ENCODE results near the gene LPP.

DNA sequence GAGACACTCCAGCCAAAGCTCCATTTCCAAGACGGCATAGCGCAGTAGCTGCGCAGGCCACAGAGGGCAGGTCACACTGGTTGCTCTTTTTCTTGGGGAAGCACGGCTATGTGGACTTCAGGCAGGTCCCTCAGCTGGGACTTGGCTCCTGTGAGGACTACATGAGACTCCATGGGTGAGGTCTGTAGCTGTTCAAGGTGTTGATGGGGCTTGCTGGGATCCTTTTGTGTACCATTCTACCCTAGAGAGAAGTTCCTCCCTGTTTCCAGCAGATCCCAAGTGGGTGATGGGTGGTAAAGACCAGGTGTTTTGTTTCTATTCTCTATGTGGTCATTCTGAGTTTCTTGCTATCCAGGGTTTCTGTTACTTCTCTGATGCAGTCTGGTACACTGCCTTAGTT lies 183.3 kb downstream of the LPP start:
- TF ChIP-seq ETV6 (conservative IDR thresholded peaks at IDR 0.05 in 1 of 2, IDR thresholded peaks at IDR 0.05 in 1 of 2; ENCODE audit: borderline replicate concordance in 1 of 2, low read depth in 1 of 2) (no peak), MYC (IDR thresholded peaks at IDR 0.05; ENCODE audit: insufficient read depth, insufficient read length, insufficient replicate concordance, low read length, severe bottlenecking) (no peak), POLR2AphosphoS5 (IDR thresholded peaks at IDR 0.05; ENCODE audit: low read length) (no peak), CEBPB (IDR thresholded peaks at IDR 0.05; ENCODE audit: borderline replicate concordance in 1 of 2, low read depth in 2 of 2, low read length in 2 of 2) (no peak), GABPA (IDR thresholded peaks at IDR 0.05; ENCODE audit: low read depth) (no peak), NR2C2 (IDR thresholded peaks at IDR 0.05; ENCODE audit: borderline replicate concordance, control insufficient read depth, insufficient read length, low read depth) (no peak), HDAC2 (IDR thresholded peaks at IDR 0.05) (no peak), CTCF (IDR thresholded peaks at IDR 0.05 in 2 of 3, conservative IDR thresholded peaks at IDR 0.05 in 1 of 3; ENCODE audit: control insufficient read depth in 2 of 3, extremely low read depth in 1 of 3, insufficient read depth in 1 of 3, low read depth in 3 of 3, low read length in 3 of 3) (no peak), JUND (IDR thresholded peaks at IDR 0.05; ENCODE audit: low read depth, low read length) (no peak), SRF (IDR thresholded peaks at IDR 0.05; ENCODE audit: low read depth in 2 of 2, low read length in 2 of 2) (no peak)
- TF ChIP-seq, protein P1, sequence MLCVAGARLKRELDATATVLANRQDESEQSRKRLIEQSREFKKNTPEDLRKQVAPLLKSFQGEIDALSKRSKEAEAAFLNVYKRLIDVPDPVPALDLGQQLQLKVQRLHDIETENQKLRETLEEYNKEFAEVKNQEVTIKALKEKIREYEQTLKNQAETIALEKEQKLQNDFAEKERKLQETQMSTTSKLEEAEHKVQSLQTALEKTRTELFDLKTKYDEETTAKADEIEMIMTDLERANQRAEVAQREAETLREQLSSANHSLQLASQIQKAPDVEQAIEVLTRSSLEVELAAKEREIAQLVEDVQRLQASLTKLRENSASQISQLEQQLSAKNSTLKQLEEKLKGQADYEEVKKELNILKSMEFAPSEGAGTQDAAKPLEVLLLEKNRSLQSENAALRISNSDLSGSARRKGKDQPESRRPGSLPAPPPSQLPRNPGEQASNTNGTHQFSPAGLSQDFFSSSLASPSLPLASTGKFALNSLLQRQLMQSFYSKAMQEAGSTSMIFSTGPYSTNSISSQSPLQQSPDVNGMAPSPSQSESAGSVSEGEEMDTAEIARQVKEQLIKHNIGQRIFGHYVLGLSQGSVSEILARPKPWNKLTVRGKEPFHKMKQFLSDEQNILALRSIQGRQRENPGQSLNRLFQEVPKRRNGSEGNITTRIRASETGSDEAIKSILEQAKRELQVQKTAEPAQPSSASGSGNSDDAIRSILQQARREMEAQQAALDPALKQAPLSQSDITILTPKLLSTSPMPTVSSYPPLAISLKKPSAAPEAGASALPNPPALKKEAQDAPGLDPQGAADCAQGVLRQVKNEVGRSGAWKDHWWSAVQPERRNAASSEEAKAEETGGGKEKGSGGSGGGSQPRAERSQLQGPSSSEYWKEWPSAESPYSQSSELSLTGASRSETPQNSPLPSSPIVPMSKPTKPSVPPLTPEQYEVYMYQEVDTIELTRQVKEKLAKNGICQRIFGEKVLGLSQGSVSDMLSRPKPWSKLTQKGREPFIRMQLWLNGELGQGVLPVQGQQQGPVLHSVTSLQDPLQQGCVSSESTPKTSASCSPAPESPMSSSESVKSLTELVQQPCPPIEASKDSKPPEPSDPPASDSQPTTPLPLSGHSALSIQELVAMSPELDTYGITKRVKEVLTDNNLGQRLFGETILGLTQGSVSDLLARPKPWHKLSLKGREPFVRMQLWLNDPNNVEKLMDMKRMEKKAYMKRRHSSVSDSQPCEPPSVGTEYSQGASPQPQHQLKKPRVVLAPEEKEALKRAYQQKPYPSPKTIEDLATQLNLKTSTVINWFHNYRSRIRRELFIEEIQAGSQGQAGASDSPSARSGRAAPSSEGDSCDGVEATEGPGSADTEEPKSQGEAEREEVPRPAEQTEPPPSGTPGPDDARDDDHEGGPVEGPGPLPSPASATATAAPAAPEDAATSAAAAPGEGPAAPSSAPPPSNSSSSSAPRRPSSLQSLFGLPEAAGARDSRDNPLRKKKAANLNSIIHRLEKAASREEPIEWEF (IDR thresholded peaks at IDR 0.05; ENCODE audit: insufficient replicate concordance, low read depth, low read length): no peak
- TF ChIP-seq, protein P2, sequence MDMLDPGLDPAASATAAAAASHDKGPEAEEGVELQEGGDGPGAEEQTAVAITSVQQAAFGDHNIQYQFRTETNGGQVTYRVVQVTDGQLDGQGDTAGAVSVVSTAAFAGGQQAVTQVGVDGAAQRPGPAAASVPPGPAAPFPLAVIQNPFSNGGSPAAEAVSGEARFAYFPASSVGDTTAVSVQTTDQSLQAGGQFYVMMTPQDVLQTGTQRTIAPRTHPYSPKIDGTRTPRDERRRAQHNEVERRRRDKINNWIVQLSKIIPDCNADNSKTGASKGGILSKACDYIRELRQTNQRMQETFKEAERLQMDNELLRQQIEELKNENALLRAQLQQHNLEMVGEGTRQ (IDR thresholded peaks at IDR 0.05; ENCODE audit: borderline replicate concordance, low read depth, low read length): no peak
- TF ChIP-seq, protein P3, sequence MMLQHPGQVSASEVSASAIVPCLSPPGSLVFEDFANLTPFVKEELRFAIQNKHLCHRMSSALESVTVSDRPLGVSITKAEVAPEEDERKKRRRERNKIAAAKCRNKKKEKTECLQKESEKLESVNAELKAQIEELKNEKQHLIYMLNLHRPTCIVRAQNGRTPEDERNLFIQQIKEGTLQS (IDR thresholded peaks at IDR 0.05; ENCODE audit: borderline replicate concordance, extremely low read depth, low read depth, low read length): no peak
- TF ChIP-seq, protein P4, sequence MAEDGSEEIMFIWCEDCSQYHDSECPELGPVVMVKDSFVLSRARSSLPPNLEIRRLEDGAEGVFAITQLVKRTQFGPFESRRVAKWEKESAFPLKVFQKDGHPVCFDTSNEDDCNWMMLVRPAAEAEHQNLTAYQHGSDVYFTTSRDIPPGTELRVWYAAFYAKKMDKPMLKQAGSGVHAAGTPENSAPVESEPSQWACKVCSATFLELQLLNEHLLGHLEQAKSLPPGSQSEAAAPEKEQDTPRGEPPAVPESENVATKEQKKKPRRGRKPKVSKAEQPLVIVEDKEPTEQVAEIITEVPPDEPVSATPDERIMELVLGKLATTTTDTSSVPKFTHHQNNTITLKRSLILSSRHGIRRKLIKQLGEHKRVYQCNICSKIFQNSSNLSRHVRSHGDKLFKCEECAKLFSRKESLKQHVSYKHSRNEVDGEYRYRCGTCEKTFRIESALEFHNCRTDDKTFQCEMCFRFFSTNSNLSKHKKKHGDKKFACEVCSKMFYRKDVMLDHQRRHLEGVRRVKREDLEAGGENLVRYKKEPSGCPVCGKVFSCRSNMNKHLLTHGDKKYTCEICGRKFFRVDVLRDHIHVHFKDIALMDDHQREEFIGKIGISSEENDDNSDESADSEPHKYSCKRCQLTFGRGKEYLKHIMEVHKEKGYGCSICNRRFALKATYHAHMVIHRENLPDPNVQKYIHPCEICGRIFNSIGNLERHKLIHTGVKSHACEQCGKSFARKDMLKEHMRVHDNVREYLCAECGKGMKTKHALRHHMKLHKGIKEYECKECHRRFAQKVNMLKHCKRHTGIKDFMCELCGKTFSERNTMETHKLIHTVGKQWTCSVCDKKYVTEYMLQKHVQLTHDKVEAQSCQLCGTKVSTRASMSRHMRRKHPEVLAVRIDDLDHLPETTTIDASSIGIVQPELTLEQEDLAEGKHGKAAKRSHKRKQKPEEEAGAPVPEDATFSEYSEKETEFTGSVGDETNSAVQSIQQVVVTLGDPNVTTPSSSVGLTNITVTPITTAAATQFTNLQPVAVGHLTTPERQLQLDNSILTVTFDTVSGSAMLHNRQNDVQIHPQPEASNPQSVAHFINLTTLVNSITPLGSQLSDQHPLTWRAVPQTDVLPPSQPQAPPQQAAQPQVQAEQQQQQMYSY (CRISPR knock-in tag; IDR thresholded peaks at IDR 0.05): no peak

All from GM12878 (cell line).